Loucy (cell line): ENCODE data around the gene COA8.

Source experiments
- CTCF ChIP-seq: fragments of 200-600 bp; sonication (generic); conservative IDR thresholded peaks from 2 replicates; pipeline ENCODE4 v1.5.1; 2014; ENCODE audit warnings: mild to moderate bottlenecking, antibody characterized with exemption, low read length
- EZH2phosphoT487 ChIP-seq: fragments of 200-600 bp; IDR thresholded peaks from 2 replicates; pipeline ENCODE4 v1.6.1; 2018; ENCODE audit warnings: antibody characterized with exemption, mild to moderate bottlenecking, moderate library complexity, borderline replicate concordance

- no peak for TF ChIP-seq EZH2phosphoT487
- TF ChIP-seq CTCF: no peak
Observed at GRCh38 chr14:103540821-103541708, 21.7 kb upstream of the COA8 start.
